Measurements from ENCODE around the gene POTEH.
"Not testable (repeated sequence)": the region's sequence is repeated elsewhere in the genome, so short reads cannot be mapped to it uniquely, and the experiment has no call there.

DNA sequence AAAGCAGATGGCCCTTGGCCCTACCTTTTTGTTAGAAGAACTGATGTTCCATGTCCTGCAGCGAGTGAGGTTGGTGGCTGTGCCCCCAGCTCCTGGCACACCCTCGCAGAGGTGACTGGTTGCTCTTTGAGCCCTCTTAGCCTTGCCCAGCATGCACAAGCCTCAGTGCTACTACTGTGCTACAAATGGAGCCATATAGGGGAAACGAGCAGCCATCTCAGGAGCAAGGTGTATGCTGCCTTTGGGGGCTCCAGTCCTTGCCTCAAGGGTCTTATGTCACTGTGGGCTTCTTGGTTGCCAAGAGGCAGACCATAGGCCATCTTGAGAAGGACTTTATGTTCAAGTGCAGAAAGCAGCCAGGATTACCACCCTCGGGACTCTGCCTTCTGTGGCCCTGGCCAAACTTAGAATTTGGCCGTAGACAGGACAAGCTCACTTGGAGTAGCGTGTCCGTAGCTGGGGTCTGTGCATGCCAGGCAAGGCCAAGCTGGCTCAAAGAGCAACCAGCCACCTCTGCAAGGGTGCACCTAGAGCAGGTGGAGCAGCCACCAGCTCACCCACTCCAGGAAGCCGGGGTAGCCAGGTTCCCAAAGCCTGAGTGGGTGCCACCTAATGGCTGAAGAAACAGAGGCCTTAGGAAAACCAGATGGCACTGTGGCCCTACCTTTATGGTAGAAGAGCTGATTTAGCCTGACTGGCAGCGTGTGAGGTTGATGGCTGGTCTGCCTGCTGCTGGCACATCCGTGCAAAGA lies 48.5 kb downstream of the POTEH start:
- TF ChIP-seq, protein P1, sequence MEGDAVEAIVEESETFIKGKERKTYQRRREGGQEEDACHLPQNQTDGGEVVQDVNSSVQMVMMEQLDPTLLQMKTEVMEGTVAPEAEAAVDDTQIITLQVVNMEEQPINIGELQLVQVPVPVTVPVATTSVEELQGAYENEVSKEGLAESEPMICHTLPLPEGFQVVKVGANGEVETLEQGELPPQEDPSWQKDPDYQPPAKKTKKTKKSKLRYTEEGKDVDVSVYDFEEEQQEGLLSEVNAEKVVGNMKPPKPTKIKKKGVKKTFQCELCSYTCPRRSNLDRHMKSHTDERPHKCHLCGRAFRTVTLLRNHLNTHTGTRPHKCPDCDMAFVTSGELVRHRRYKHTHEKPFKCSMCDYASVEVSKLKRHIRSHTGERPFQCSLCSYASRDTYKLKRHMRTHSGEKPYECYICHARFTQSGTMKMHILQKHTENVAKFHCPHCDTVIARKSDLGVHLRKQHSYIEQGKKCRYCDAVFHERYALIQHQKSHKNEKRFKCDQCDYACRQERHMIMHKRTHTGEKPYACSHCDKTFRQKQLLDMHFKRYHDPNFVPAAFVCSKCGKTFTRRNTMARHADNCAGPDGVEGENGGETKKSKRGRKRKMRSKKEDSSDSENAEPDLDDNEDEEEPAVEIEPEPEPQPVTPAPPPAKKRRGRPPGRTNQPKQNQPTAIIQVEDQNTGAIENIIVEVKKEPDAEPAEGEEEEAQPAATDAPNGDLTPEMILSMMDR (IDR thresholded peaks at IDR 0.05): not testable (repeated sequence)
- TF ChIP-seq POLR2A (IDR thresholded peaks at IDR 0.05): not testable (repeated sequence)

All from esophagus squamous epithelium (tissue), 4 donors.